ENCODE data around the gene OGA.

The OGA gene

DNA sequence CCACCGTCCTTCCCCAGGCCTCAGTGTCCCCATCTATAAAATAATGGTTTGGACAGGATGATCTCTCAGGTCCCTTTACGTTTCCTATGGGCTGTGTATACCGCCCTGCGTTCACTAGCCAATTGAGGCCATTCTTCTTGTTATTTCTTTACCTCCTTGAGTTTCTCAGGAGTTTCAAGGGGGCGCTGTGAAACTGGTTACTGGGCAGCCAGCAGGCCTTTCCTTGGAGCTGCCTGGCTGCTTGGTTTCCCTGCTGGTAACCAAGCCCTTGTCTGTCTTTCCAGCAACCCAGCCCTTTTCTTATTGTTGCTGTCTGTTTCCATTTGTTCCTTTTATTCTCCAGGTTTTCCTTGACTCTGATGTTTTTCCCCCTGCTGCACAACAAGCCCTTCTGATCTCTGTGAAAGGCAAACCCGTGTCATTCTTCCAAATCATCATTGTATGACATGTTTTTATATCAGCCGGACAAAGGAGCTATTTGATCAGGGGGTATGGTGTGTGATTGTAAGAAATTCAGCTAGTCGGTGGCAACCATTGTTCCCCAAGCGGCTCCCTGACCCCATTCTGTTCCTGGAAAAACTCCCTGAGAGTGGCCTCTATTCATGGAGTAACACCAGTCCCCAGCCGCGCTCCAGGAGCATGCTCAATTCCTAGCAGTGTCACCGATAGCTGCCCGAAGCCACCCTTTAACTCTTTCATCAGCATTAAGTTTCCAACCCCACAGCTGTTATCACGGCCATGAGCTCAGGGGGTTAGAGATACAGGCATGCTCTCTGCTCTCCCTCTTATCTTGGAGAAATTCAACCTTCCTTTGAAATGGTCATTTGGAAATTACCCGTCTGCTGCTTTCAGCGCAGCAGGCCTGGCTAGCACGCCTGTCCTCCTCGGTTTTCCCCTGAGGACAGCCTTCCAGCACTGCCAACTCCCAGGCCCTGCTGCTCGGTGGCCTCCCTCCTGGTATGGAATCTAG lies 68.9 kb downstream of the OGA start:
- DNase-seq, result no peak

DNA sequence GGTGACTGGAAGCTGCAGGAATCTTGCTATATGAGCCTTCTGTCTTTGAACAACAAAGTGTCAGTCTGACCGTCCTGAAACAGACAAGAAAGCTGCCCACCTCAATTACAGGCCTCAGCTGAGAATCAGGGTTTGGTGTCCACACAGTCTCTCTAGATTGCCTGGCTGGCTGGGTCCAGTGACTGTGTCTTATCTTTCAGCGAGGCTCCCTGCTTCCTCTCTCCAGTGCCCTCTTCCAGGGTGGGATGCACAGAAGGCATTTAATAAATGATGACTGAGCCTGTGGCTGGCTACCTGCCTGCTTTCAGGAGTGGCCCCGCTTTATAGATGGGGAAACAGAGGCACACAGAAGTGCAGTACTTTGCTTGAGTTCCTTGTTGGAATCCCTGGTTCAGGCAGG lies 69.7 kb downstream of the OGA start:
- no peak for DNase-seq

DNA sequence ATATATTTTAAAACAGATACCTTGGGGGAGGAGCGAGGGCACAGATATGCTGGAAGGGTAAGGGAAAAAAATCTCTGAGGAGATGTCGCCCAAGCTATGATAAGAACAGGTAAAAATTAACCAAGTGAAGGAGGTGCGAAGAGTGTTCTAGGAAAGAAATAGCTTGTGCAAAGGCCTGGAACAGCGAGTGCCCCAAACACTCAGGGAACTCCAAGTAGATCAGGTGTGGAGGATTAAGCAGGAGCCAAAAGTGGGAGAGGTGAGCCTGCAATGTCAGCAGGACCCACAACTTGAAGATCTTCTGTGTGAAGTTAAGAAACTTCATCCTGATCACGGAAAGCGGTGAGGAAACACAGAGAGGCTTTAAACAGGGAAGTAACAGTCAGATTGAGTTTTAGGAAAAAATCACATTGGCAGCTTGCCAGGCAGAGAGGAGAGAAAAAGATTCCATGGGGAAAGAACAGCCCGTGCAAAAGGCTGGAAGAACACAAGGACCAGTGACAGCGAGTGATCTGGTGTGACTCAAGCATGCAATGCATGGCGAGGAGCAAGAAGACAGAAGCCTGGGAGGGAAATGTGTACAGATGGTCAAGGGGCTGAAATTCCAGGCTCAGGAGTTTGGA lies 73.1 kb downstream of the OGA start:
- no peak for DNase-seq

DNA sequence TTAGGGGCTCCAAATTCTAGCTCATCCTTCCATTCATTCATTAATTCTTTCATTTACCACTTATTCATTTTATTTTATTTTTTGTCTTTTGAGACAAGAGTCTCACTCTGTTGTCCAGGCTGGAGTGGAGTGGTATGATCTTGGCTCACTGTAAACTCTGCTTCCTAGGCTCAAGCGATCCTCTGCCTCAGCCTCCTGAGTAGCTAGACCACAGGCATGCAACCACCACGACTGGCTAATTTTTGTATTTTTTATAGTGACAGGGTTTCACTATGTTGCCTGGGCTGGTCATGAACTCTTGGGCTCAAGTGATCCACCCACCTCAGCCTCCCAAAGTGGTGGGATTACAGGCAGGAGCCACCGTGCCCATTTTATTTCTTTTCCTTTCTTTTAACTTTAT lies 74.0 kb downstream of the OGA start:
- DNase-seq, result no peak

DNA sequence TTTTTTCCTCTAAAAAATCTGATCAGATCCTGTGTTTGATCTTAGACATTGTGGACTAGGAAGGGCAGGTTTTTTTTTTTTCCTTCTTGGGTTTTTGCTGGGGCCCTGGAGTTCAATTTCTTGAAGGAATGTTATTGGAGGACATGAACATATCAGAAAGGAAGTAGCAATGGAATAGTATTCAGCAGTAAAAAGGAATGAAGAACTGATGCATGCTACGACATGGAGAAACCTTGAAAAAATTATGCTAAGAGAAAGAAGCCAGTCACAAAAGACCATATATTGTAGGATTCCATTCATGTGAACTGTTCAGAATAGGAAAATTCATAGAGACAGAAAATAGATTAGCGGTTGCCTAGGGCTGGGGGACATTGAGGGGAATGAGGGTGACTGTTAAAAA lies 76.3 kb downstream of the OGA start:
- no peak for DNase-seq

DNA sequence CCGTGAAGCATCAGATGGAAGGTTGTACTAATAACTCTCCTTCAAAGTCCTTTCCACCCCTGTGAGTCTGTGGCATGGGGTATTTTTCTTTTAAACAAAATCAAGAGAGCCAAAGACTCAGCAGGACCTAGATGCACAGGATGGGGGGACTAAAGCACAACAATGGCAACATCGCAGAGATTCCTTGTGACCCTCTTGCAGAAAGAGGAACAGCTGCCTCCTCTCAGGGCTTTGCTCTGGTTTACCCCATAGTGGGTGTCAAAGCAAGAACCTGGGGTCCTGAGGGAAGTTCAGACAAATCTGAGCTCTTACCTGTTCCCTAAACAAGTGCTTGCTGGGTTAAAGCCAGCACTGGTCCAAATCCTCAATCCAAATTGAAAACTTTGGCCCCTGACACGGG lies 81.6 kb downstream of the OGA start:
- no peak for DNase-seq

Measured in stimulated activated CD4-positive, alpha-beta T cell treated with anti-CD3 and anti-CD28 coated beads, Interleukin-2, amount 100 ng/mL, for 48 hours (primary cell).